CD4-positive, alpha-beta T cell (primary cell): ENCODE data around the gene ARHGAP27. TPM values are rescaled to one million over a fixed set of nuclear protein-coding genes. Genes with fewer than 3 reads are reported as not detected.

Experiments used
- ATAC-seq: fragments of 200-7000 bp; cut with Tn5 transposase; one replicate; pipeline ENCODE4 v1.10.0; 2022; ENCODE audit warnings: mild to moderate bottlenecking; ENCODE audit not compliant: poor library complexity
- CTCF ChIA-PET: fragments of 350-600 bp; sonication (Branson Sonifier 250); formaldehyde crosslinking; loops from one replicate; lab custom pipeline; 2021; ENCODE audit warnings: antibody characterized with exemption, inconsistent platforms; lab: Charles Lee
- POLR2A ChIA-PET: fragments of 350-600 bp; sonication (Branson Sonifier 250); formaldehyde crosslinking; loops from one replicate; lab custom pipeline; 2021; ENCODE audit warnings: antibody characterized with exemption, inconsistent platforms; lab: Charles Lee
- DNase-seq, 14 experiments: peaks; one replicate each; pipeline ENCODE4 v3.0.0-alpha.2; 2013 to 2020; ENCODE audit warnings: mixed read lengths in 2 of 14
- H3K27ac ChIP-seq, 2 donors: one replicate each; pipeline versions ENCODE4 v1.5.1 to v1.7.0; 2013; ENCODE audit warnings: low read length in 2 of 2, low read depth in 1 of 2, mild to moderate bottlenecking in 1 of 2
- H3K27me3 ChIP-seq, 2 experiments: 1 replicate in 1 of 2; 2 replicates in 1 of 2; pipeline versions ENCODE4 v1.6.1 to v1.7.0; 2013; ENCODE audit warnings: low read length in 2 of 2, control low read depth in 1 of 2, mild to moderate bottlenecking in 1 of 2, moderate library complexity in 1 of 2; ENCODE audit not compliant: insufficient read depth in 2 of 2, control insufficient read depth in 1 of 2
- H3K36me3 ChIP-seq: one replicate; pipeline ENCODE4 v1.6.1; 2013; ENCODE audit warnings: low read length, control low read depth; ENCODE audit not compliant: insufficient read depth
- H3K4me1 ChIP-seq: one replicate; pipeline ENCODE4 v1.6.1; 2013; ENCODE audit warnings: low read length, control low read depth; ENCODE audit not compliant: insufficient read depth
- H3K4me3 ChIP-seq: one replicate; pipeline ENCODE4 v1.5.1; 2013; ENCODE audit warnings: mild to moderate bottlenecking, low read length, moderate library complexity
- H3K9me3 ChIP-seq, 2 experiments: 1 replicate in 1 of 2; 2 replicates in 1 of 2; pipeline versions ENCODE4 v1.6.1 to v1.7.0; 2013; ENCODE audit warnings: low read length in 2 of 2, mild to moderate bottlenecking in 2 of 2, control low read depth in 1 of 2, moderate library complexity in 1 of 2; ENCODE audit not compliant: control insufficient read depth in 1 of 2, insufficient read depth in 1 of 2
- H3K27ac Mint-ChIP-seq: one replicate; pipeline ENCODE4 v1.8.0; 2020; ENCODE audit warnings: mixed read lengths
- H3K27me3 Mint-ChIP-seq: one replicate; pipeline ENCODE4 v1.8.0; 2021; ENCODE audit warnings: mixed read lengths
- H3K36me3 Mint-ChIP-seq: one replicate; pipeline ENCODE4 v1.8.0; 2021; ENCODE audit warnings: low read depth, mixed read lengths
- H3K4me1 Mint-ChIP-seq: one replicate; pipeline ENCODE4 v1.8.0; 2021; ENCODE audit warnings: low read depth, mixed read lengths
- H3K4me3 Mint-ChIP-seq: one replicate; pipeline ENCODE4 v1.8.0; 2020; ENCODE audit warnings: mild to moderate bottlenecking, mixed read lengths
- H3K9me3 Mint-ChIP-seq: one replicate; pipeline ENCODE4 v1.8.0; 2020; ENCODE audit warnings: mixed read lengths
- CTCF ChIP-seq: fragments of 200-600 bp; IDR thresholded peaks from one replicate; pipeline ENCODE4 v1.8.0; 2022; ENCODE audit warnings: antibody characterized with exemption, mild to moderate bottlenecking
- intact Hi-C, 2 experiments: fragments of 100-400 bp; cut with DNase I in 1 of 2; cut with micrococcal nuclease in 1 of 2; formaldehyde crosslinking; loops; one replicate each; pipeline versions ENCODE4 v1.15.1 to v1.9.0; 2023 to 2025; cut with DNase I, micrococcal nuclease
- total RNA-seq, 174 experiments: library from RNA in 2 of 174; stranded (reverse) in 2 of 174; gene quantifications; one replicate each; pipeline ENCODE4 v1.2.3 and lab custom pipeline; 2021 to 2026

The ARHGAP27 gene
- total RNA-seq, 2 experiments from 2014 or later = 33.3 to 35.2 TPM

- DNase-seq (no peak), ATAC-seq (no peak)
- H3K4me3 Mint-ChIP-seq = no peak overlapping the region
- Histone ChIP-seq H3K27ac (no peak overlapping the region), H3K27me3 (no peaks in the 10 kb centered on the region), H3K4me3 (no peak overlapping the region), H3K4me1 (peaks cover 7% of the 10 kb centered on the region), H3K9me3 (no peaks in the 10 kb centered on the region), H3K36me3 (peaks cover 25% of the 10 kb centered on the region)
- intact Hi-C loops = no loop called here
- no peaks in the 10 kb centered on the region for H3K9me3 Mint-ChIP-seq
- ChIA-PET CTCF (interaction anchor here (1.4 kb wide), 1 partner anchor 114 kb away, joined by 3 read pairs; no protein-coding TSS in a partner anchor), POLR2A (no interaction called here)
- H3K27me3 Mint-ChIP-seq = peaks cover 5% of the 10 kb centered on the region
- H3K27ac Mint-ChIP-seq = peak overlapping the region; percentile 52
- no peak for TF ChIP-seq CTCF
- peaks cover 15% of the 10 kb centered on the region for H3K36me3 Mint-ChIP-seq
- H3K4me1 Mint-ChIP-seq = peaks cover 7% of the 10 kb centered on the region
Observed at GRCh38 chr17:45391291-45391690, 41.4 kb downstream of the ARHGAP27 start.

- ATAC-seq = no peak
- ChIA-PET CTCF (interaction anchor here (0.7 kb wide), 2 partner anchors 39 to 112 kb away, joined by 3 to 4 read pairs; no protein-coding TSS in a partner anchor), POLR2A (interaction anchor here (1.0 to 1.4 kb wide), 3 partner anchors 72 to 158 kb away, joined by 3 to 5 read pairs (median 3); partner anchors contain the start of gene MAP3K14)
- Histone ChIP-seq H3K27ac (no peak overlapping the region), H3K36me3 (peaks cover 7% of the 10 kb centered on the region), H3K4me3 (no peak overlapping the region), H3K9me3 (no peaks in the 10 kb centered on the region), H3K4me1 (peaks cover 10% of the 10 kb centered on the region), H3K27me3 (no peaks in the 10 kb centered on the region)
- H3K9me3 Mint-ChIP-seq = no peaks in the 10 kb centered on the region
- H3K27me3 Mint-ChIP-seq = peaks cover 12% of the 10 kb centered on the region
- intact Hi-C loops = loop anchor here (5.0 kb wide), 1 partner anchor 72 kb away; the partner anchor contains the start of gene MAP3K14 (in 2 of the 2)
- no peak overlapping the region for H3K4me3 Mint-ChIP-seq
- H3K27ac Mint-ChIP-seq = no peak overlapping the region
- TF ChIP-seq CTCF = no peak
- H3K4me1 Mint-ChIP-seq = peaks cover 11% of the 10 kb centered on the region
- peaks cover under 1% of the 10 kb centered on the region for H3K36me3 Mint-ChIP-seq
- no peak for DNase-seq
Observed at GRCh38 chr17:45389354-45389753, 43.3 kb downstream of the ARHGAP27 start.

DNA sequence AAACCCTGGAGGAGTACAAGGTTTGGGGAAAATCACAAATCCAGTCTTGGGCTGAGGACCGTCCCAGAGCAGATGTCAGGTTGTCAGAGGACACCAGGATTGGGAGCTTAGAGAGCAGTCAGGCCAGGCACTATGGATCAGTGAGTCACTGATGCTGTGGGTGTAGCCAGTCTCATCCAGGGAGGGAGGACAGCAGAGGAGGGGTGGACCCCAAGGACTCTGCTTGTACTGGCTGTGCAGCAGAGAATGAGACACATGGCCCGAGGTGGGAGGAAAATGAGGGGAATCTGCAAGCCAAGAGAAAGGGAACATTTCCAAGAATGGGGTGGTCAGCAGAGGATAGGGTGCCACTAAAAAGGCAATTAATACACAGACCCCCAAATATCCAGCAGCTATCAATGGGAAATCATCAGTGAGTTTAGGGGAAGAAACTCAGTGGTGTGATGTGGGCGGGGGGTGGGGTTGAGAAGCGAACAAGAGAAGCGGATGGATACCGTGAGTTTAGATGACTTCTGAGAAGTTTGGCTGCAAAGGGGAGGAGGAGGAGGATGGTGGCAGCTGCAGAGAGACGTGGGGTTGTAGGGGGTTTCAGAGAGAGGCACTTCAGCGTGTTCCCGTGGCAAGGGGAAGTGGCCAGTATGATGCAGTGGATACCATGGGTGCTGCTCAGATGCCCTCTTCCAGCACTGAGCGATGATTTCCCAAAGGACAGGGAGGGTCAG is 43.9 kb downstream of the ARHGAP27 start:
- no peak overlapping the region for H3K4me3 ChIP-seq
- Mint-ChIP-seq H3K9me3 (no peaks in the 10 kb centered on the region), H3K27me3 (peaks cover 12% of the 10 kb centered on the region), H3K36me3 (no peaks in the 10 kb centered on the region), H3K27ac (no peak overlapping the region), H3K4me3 (no peak overlapping the region), H3K4me1 (peaks cover 11% of the 10 kb centered on the region)
- ATAC-seq (no peak), DNase-seq (no peak)
- H3K36me3 ChIP-seq = peaks cover 2% of the 10 kb centered on the region
- H3K9me3 ChIP-seq = no peaks in the 10 kb centered on the region
- ChIA-PET POLR2A (interaction anchor here (1.4 kb wide), 1 partner anchor 72 kb away, joined by 5 read pairs; the partner anchor contains the start of gene MAP3K14), CTCF (interaction anchor here (0.7 kb wide), 1 partner anchor 40 kb away, joined by 3 read pairs; no protein-coding TSS in a partner anchor)
- no peak overlapping the region for H3K27ac ChIP-seq
- no peaks in the 10 kb centered on the region for H3K27me3 ChIP-seq
- peaks cover 10% of the 10 kb centered on the region for H3K4me1 ChIP-seq
- TF ChIP-seq CTCF = no peak
- intact Hi-C loops = loop anchor here (5.0 kb wide), 1 partner anchor 71 kb away; the partner anchor contains the start of gene MAP3K14 (in 2 of the 2)
